AG04450 (cell line): ENCODE measurements around the gene TFCP2L1. TPM values are rescaled to one million over a fixed set of nuclear protein-coding genes. Genes with fewer than 3 reads are reported as not detected.
"Not testable (repeated sequence)": the region's sequence is repeated elsewhere in the genome, so short reads cannot be mapped to it uniquely, and the experiment has no call there.

Experiments used
- CTCF ChIA-PET: fragments of 300-600, 350-600 bp; formaldehyde crosslinking; extraction: SDS; loops from one replicate; lab custom pipeline; 2022; ENCODE audit warnings: antibody characterized with exemption, inconsistent platforms; lab: Charles Lee
- POLR2A ChIA-PET: fragments of 350-600 bp; formaldehyde crosslinking; extraction: SDS; loops from one replicate; lab custom pipeline; 2021; ENCODE audit warnings: antibody characterized with exemption, inconsistent platforms; lab: Yijun Ruan, JAX
- DNase-seq: peaks from one replicate; pipeline ENCODE4 v3.0.0-alpha.2; 2011; ENCODE audit warnings: low read depth, low spot score
- H3K27ac ChIP-seq: one replicate; pipeline ENCODE4 v1.5.1; 2012; ENCODE audit warnings: low read depth, low read length, control low read depth
- H3K27me3 ChIP-seq: one replicate; pipeline ENCODE4 v1.6.0; 2012; ENCODE audit warnings: low read length; ENCODE audit not compliant: control insufficient read depth, insufficient read depth
- H3K4me3 ChIP-seq: 2 replicates; pipeline ENCODE4 v1.5.1; 2011; ENCODE audit warnings: mild to moderate bottlenecking, low read depth, low read length, control low read depth
- H3K9me3 ChIP-seq: 2 replicates; pipeline ENCODE4 v1.5.1; 2012; ENCODE audit warnings: low read length; ENCODE audit not compliant: control insufficient read depth, insufficient read depth
- CTCF ChIP-seq: IDR thresholded peaks from 2 replicates; pipeline ENCODE4 v1.5.1; 2011; ENCODE audit warnings: low read depth, low read length, control low read depth, inconsistent platforms
- polyA minus RNA-seq: library from RNA; depleted of rRNA, polyadenylated mRNA; stranded (reverse); fragments of >200 nt; gene quantifications from 2 replicates; pipeline ENCODE4 v1.2.3, GENCODE V29; 2011; rRNA and poly(A)+ RNA removed
- polyA plus RNA-seq: library from polyadenylated mRNA; depleted of rRNA; stranded (reverse); fragments of >200 nt; gene quantifications from 2 replicates; pipeline ENCODE4 v1.2.3, GENCODE V29; 2011; rRNA removed

TFCP2L1 gene
- polyA plus RNA-seq = not detected in 2 replicates
- not detected in 2 replicates for polyA minus RNA-seq

GRCh38 chr2:121284463-121285449, at the start of gene TFCP2L1:
Gene TFCP2L1 (minus strand): TSS chr2:121285202. CDS start chr2:121285109, 93 bp downstream.
- TF ChIP-seq CTCF = no peak
- peaks cover 44% of the 10 kb centered on the region for H3K27me3 ChIP-seq
- H3K4me3 ChIP-seq = no peak within 1 kb of the TSS
- DNase-seq = no peak
- CTCF ChIA-PET = no interaction called here
- H3K9me3 ChIP-seq = no peaks in the 10 kb centered on the region
- POLR2A ChIA-PET = no interaction called here
- H3K27ac ChIP-seq = no peak within 1 kb of the TSS

GRCh38 chr2:121333834-121334558, 49.0 kb upstream of the TFCP2L1 start:
- Histone ChIP-seq H3K27ac (no peak overlapping the region), H3K27me3 (peaks cover 2% of the 10 kb centered on the region), H3K4me3 (no peak overlapping the region), H3K9me3 (no peaks in the 10 kb centered on the region; the same call in 1 of the 2 replicates)
- POLR2A ChIA-PET = interaction anchor here (0.5 kb wide), 1 partner anchor 83 kb away, joined by 5 read pairs; no protein-coding TSS in a partner anchor
- no peak for DNase-seq
- TF ChIP-seq CTCF = no peak
- CTCF ChIA-PET = no interaction called here

GRCh38 chr2:121333231-121333630, 48.2 kb upstream of the TFCP2L1 start:
- TF ChIP-seq CTCF = no peak
- peaks cover 5% of the 10 kb centered on the region for H3K27me3 ChIP-seq
- ChIA-PET CTCF (no interaction called here), POLR2A (no interaction called here)
- no peak overlapping the region for H3K4me3 ChIP-seq
- H3K9me3 ChIP-seq = no peaks in the 10 kb centered on the region; the same call in 1 of the 2 replicates
- no peak overlapping the region for H3K27ac ChIP-seq
- DNase-seq = no peak

- DNase-seq, H3K4me3 ChIP-seq, CTCF ChIA-PET, H3K9me3 ChIP-seq, H3K27ac ChIP-seq, POLR2A ChIA-PET, H3K27me3 ChIP-seq: not testable (repeated sequence)
These were observed 46.3 kb upstream of the TFCP2L1 start for GRCh38 chr2:121331324-121331723.

- Histone ChIP-seq H3K4me3 (no peak overlapping the region), H3K27me3 (peaks cover 5% of the 10 kb centered on the region), H3K9me3 (no peaks in the 10 kb centered on the region), H3K27ac (no peak overlapping the region)
- ChIA-PET POLR2A (no interaction called here), CTCF (no interaction called here)
- no peak for DNase-seq
- no peak for TF ChIP-seq CTCF
These were observed 45.9 kb upstream of the TFCP2L1 start for GRCh38 chr2:121330921-121331320.
